ENCODE measurements around the gene MGMT.

Gene MGMT

DNA sequence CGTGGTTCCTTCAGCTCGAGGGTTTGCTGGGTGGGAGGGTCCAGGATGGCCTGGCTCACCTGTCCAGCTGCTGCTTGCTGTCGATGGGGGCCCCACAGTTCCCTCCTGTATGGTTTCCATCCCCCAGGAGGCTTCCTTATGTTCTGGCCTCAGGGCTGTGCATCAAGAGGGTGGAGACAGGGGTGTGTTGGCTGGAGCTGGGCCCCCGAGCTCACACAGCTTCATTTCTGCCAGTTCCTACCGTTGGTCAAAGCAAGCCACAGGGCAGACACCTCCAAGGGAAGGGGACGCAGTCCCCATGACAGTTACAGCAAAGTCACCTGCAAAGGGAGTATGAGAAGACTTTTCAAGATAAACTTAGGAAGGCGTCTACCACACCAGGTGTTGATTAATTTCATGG lies 340.2 kb downstream of the MGMT start:
- no peak for DNase-seq (ENCODE audit: low spot score)

DNA sequence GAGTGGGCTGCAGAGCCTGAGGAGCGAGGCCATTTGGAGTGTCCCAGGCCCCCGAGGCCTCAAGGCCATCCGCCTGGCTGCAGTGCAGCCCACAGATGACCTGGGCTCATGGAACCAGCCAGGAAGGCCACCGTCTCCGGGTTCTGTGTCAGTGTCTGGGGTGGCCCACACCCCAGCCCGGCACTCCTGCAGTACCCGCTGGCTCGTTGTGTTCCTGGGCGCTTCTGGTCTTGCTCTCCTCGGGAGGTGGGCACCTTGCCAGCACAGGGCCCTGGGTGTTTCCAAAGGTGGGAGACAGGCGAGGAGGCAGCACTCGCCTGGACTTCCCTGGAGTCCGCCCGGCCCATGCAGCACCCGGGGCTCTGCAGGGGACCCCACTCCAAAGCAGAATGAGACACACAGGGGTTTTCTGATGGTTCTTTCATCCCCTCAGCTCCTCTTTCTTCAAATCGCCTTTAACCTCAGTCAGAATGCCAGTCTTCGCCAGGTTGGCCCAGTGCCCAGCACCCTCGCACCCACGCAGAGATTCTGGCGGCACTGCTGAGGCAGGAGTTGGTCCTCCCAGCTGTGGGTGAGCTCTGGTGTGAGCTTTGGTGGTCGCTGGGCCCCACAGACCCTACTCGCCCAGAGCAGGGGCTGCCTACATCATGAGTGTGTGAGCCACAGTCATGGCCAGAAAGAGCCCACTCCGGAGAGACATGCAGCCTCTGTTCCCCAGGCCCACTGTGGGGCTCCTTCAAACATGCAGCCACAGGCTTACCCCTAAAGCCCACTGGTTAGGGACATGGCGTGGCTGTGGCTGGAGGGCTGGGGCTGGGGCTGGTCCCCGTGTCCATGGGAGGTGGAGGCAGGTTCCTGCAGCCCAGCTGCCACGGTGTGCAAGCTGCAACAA lies 341.3 kb downstream of the MGMT start:
- no peak for DNase-seq (ENCODE audit: low spot score)

DNA sequence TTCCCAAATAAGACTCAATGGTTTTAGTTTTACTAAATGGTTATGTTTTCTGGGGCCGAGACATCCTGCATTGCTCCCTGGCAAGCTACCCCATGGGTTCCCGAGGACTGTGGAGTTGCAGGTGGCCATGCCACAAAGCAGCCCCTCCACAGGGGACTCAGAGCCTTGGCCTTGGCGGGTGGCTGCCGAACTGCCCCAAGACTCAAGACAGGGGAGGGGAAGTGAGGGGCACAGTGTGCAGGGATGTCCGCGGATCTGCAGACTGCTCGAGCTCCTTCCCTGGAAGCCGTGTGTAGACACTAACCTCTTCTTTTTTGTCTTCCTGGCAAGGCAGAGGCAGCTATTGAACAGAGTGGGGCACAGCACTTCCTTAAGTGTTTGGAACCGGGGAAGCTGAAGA lies 342.4 kb downstream of the MGMT start:
- no peak for DNase-seq (ENCODE audit: low spot score)

DNA sequence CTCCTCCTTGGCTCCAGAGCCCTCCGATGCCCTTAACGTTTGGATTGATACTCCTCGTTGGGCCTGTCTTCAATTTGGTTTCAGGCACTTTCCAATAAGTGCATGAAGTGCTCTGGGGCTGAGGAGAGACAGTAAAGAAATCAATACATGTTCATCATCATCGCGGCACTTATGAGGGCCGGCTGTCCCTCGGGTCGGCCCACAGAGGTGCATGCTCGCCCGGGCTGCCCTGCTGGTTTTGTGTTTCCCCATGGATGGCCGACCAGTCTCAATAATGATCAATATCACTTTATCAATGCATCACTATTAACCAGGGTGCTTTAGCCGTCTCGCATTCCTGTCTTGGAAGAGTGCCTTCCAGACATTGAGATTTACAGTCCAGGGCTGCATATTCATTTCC lies 342.8 kb downstream of the MGMT start:
- no peak for DNase-seq (ENCODE audit: low spot score)

DNA sequence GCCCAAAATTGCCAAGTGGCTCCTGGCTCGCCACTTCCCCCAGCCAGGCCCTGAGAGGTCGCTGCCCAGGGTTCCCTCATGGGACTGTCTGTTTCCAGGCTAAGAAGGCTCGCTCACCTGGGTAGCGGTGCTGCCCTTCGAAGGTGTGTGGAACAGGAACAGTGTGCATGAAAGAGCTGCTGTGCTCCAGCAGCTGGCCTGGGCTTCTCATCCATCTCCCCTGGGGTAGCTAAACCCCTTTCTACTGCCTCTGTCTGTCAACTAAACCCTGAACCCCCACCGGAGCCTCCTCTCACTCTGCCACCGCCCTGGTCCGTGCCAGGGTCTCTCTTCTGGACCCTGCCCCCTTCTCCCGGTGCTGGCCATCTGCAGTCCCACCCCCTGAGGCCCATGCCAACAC lies 344.2 kb downstream of the MGMT start:
- DNase-seq (ENCODE audit: low spot score): no peak

DNA sequence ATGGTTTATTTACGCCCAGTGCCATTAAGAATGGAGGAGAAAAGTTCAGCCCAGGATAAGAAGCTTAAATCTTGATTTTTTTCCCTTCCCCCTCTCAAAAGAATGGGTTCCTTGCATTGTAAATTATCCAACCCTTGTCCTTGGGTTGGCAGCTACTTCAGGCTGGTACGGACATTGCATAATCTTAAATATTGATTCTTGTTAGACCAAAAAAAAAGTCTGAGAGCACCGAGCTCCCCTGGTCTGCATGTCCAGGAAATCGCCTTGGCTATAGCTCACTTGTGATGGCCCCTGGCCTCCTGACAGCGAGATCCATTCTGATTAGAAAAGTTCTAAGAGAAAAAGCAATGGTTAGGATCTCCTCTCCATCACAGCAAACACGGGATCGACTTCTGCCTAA lies 345.4 kb downstream of the MGMT start:
- no peak for DNase-seq (ENCODE audit: low spot score)

DNA sequence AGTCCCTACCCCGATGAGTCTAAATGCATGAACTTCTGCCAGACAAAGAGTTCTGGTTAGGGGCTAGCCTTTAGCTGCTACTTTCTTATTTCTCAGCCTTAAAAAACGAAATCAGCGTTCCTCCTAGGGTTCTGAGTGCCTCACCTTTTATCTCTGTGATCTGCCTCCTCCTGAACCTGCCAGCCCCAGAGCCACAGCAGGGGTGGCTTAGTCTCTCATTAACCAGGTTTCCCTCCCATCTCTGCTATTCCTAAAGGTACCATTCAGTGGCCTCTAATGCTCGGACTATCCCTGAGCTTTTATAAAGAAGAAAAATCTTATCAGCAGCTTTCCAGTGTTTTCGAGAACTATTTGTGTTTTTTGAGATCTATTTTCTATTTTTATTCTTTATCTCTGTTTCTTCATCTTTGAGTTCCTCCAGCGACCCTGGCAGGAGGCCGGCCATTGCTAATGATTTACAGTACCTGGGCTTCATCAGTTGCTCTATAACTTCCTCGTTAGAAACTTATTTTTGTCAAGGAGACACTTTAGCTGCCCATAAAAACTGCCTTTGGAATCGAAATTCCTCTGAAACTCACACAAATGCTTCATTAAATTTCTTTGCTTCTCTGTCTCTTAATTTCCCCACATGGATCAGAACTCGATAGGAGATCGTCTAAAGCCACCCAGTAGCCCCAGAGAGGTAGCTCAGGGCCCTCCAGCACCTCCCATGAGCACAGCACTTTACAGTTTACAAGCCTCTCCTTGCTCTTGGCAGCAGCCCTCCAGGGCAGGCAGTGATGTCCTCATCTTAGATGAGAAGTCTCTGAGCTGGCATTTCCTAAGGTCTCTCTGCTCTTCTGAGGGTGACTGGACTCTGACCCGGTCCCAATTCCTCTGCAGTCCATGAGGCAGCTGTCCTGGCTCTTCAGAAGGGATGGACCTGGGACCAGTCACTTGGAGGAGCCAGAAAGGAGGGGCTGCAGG lies 347.9 kb downstream of the MGMT start:
- DNase-seq (ENCODE audit: low spot score): no peak

DNA sequence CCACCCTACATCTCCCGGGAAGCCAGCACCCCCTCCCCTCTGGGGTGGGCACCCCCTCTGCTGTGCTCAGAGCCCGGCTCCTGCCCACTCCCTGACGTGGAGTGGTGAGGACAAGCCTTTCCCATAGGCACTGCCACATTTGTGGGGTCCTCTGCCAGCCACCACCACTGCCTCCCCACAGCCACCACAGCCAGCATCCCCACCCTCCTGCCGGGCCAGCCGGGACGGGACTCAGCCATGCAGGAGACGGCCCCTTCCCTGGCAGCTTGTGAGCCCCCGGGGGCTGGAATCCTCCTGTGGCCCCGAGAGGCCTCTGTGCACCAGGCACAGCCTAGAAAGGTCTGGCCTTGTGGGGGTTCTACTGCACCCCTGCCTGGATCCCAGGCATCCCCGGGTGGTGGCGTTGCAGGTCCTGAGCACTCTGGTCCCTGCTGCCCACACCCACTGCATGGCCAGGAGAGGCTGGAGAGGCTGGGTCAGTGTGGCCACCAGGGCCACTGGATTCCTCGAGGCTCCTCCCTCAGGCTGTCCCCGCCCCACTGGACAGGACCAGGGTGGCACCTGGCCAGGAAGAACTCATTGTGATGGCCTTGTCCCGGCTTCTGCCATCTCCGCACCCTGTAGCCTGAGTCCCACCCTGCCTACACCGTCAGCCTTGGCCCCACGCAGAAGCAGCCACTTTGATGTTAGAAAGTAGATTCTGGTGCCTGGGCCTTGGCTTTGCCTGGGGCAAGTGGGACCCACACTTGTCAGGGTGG lies 349.0 kb downstream of the MGMT start:
- no peak for DNase-seq (ENCODE audit: low spot score)

DNA sequence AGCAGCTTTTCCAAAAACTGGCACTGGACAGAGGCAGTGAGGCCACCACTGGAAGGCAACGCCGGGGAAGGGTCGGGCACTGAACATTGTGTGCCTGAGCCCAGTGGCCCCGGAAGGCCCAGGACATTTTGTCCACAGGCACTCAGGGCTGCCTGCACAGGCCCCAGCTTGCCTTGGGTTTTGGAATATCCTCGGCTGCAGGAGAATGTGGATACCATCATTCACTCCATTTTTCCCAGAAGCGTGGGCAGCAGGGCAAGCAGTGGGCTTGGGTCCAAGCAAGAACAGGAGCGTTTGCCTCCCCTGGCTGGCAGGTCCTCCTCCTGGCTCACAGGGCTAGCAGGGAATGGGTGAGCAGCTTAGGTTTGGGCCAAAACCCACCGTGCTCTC lies 349.6 kb downstream of the MGMT start:
- no peak for DNase-seq (ENCODE audit: low spot score)
